ENCODE results near the gene CLTB.
A peak's percentile ranks its signal among the peaks of the same experiment; 100 is the strongest.

CLTB gene

GRCh38 chr5:176389135-176390123, 26.9 kb downstream of the CLTB start:
- DNase-seq (ENCODE audit: low read depth in 1 of 2, low spot score in 1 of 2) = no peak

GRCh38 chr5:176388444-176389134, 27.8 kb downstream of the CLTB start, which contains the start of the genes HIGD2A and NOP16:
HIGD2A (plus strand) TSS chr5:176388751; CDS start chr5:176388820, 69 bp downstream.
NOP16 (minus strand) TSS chr5:176388598; CDS start chr5:176388539, 59 bp downstream.
- TF ChIP-seq JUND (IDR thresholded peaks at IDR 0.05; ENCODE audit: low read depth) = no peak
- peak; percentile 98 to 99 for DNase-seq (ENCODE audit: low read depth in 1 of 2, low spot score in 1 of 2)
- in situ Hi-C loops (cut with HindIII; ENCODE audit: low pct_unique_long_range_greater_than_20kb, low sequenced_read_pairs) = no loop called here

More at GRCh38 chr5:176389135-176390123, 26.9 kb downstream of the CLTB start:
- in situ Hi-C loops (cut with HindIII; ENCODE audit: low pct_unique_long_range_greater_than_20kb, low sequenced_read_pairs) = no loop called here
- no peak for TF ChIP-seq JUND (IDR thresholded peaks at IDR 0.05; ENCODE audit: low read depth)

- DNase-seq (ENCODE audit: low read depth in 1 of 2, low spot score in 1 of 2) = peak in 1 of 2 experiments; percentile 23
- in situ Hi-C loops (cut with HindIII; ENCODE audit: low pct_unique_long_range_greater_than_20kb, low sequenced_read_pairs) = no loop called here
- no peak for TF ChIP-seq JUND (IDR thresholded peaks at IDR 0.05; ENCODE audit: low read depth)
Observed at GRCh38 chr5:176388003-176388443, 28.3 kb downstream of the CLTB start.

DNA sequence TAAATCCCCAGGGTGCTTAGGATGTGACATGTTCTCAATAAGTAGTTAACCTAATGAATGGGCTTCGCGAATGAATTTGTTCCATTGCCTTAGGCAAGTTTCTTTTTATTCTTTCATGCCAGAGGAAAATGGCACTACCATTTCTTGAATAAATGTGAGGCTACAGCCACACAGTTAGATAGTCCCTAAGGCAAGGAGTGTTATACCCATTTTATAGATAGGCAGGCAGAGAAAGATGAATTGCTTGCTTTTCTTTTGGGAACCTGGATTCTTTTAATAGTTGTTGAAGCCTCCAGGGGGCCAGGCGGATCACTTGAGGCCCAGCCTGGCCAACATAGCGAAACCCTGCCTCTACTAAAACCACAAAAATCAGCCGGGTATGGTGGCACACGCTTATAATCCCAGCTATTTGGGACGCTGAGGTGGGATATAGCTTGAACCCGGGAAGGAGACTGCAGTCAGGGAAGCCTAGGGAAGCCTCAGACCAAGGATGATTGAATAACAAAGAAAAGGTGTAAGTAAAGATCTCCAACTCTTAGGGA, 28.9 kb downstream of the CLTB start:
- in situ Hi-C loops (cut with HindIII; ENCODE audit: low pct_unique_long_range_greater_than_20kb, low sequenced_read_pairs) = no loop called here
- TF ChIP-seq JUND (IDR thresholded peaks at IDR 0.05; ENCODE audit: low read depth) = no peak
- DNase-seq (ENCODE audit: low read depth in 1 of 2, low spot score in 1 of 2) = no peak

DNA sequence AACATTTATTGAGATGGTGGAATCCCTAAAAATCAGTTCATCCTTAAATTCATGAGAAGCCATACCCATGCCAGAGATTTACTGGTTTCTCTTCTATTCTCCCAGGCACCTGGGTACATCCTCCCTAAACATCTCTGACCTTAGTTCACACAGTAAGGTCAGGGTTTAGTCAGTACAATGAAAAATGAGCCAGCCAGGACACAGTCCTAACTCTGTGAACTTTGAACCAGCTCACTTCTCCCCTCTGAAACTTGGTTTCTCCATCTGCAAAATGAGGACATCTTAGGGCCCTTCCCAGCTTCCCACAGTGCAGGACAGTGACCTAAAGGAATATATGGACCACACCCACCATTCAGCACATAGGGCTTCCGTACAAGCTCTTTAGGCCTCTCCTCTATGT, 29.8 kb downstream of the CLTB start:
- in situ Hi-C loops (cut with HindIII; ENCODE audit: low pct_unique_long_range_greater_than_20kb, low sequenced_read_pairs) = no loop called here
- no peak for DNase-seq (ENCODE audit: low read depth in 1 of 2, low spot score in 1 of 2)
- TF ChIP-seq JUND (IDR thresholded peaks at IDR 0.05; ENCODE audit: low read depth) = no peak

GRCh38 chr5:176384991-176385390, 31.3 kb downstream of the CLTB start:
- no peak for DNase-seq (ENCODE audit: low read depth in 1 of 2, low spot score in 1 of 2)
- in situ Hi-C loops (cut with HindIII; ENCODE audit: low pct_unique_long_range_greater_than_20kb, low sequenced_read_pairs) = no loop called here
- no peak for TF ChIP-seq JUND (IDR thresholded peaks at IDR 0.05; ENCODE audit: low read depth)

DNA sequence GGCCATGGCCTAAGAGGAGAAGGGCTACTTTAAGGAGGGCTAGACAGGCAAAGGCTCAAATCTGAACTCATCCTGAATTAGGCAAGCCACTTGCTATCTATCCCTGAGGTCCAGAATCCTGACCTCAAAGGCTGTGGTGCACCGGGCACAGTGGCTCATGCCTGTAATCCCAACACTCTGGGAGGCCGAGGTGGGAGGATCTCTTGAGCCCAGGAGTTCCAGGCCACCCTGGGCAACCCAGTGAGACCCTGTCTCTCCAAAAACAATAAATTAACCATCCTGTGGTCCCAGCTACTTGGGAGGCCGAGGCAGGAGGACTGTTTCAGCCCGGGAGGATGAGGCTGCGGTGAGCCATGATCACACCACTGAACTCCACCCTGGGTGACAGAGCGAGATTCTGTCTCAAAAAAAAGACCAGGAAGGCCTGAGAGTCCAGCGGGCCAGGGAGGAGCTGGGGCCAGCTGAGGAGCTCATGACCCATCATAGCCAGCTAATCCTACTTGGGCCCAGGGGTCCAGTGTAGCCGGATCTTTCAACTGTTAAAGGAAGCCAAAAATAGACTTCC, 31.9 kb downstream of the CLTB start:
- no peak for TF ChIP-seq JUND (IDR thresholded peaks at IDR 0.05; ENCODE audit: low read depth)
- no peak for DNase-seq (ENCODE audit: low read depth in 1 of 2, low spot score in 1 of 2)
- in situ Hi-C loops (cut with HindIII; ENCODE audit: low pct_unique_long_range_greater_than_20kb, low sequenced_read_pairs) = no loop called here

DNA sequence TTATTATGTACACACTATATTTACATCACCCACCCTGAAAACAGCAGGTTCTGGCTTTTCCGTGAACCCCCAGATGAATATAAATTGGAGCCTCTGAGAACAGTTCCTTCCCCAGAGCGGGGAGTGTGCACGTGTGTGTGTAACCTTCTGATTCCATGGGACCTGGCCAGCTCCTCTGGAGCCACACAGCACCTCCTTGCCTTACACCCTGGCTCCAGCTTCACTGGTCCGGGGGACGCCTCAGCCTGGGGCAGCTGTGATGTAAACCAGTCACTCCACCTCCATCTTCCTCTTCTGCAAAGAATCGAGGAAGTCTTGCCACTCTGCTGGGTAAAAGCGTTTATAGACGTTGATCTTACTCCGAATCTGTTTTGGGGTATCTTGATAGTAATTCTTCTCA, 32.4 kb downstream of the CLTB start:
- TF ChIP-seq JUND (IDR thresholded peaks at IDR 0.05; ENCODE audit: low read depth) = no peak
- DNase-seq (ENCODE audit: low read depth in 1 of 2, low spot score in 1 of 2) = no peak
- in situ Hi-C loops (cut with HindIII; ENCODE audit: low pct_unique_long_range_greater_than_20kb, low sequenced_read_pairs) = no loop called here

- TF ChIP-seq JUND (IDR thresholded peaks at IDR 0.05; ENCODE audit: low read depth) = no peak
- in situ Hi-C loops (cut with HindIII; ENCODE audit: low pct_unique_long_range_greater_than_20kb, low sequenced_read_pairs) = no loop called here
- no peak for DNase-seq (ENCODE audit: low read depth in 1 of 2, low spot score in 1 of 2)
Observed at GRCh38 chr5:176383248-176383905, 33.0 kb downstream of the CLTB start.

GRCh38 chr5:176382721-176383120, 33.6 kb downstream of the CLTB start:
- no peak for DNase-seq (ENCODE audit: low read depth in 1 of 2, low spot score in 1 of 2)
- no peak for TF ChIP-seq JUND (IDR thresholded peaks at IDR 0.05; ENCODE audit: low read depth)
- in situ Hi-C loops (cut with HindIII; ENCODE audit: low pct_unique_long_range_greater_than_20kb, low sequenced_read_pairs) = no loop called here

GRCh38 chr5:176381979-176382378, 34.4 kb downstream of the CLTB start:
- in situ Hi-C loops (cut with HindIII; ENCODE audit: low pct_unique_long_range_greater_than_20kb, low sequenced_read_pairs) = no loop called here
- no peak for TF ChIP-seq JUND (IDR thresholded peaks at IDR 0.05; ENCODE audit: low read depth)

GRCh38 chr5:176381423-176381822, 34.9 kb downstream of the CLTB start:
- in situ Hi-C loops (cut with HindIII; ENCODE audit: low pct_unique_long_range_greater_than_20kb, low sequenced_read_pairs) = no loop called here
- TF ChIP-seq JUND (IDR thresholded peaks at IDR 0.05; ENCODE audit: low read depth) = no peak
- no peak for DNase-seq (ENCODE audit: low read depth in 1 of 2, low spot score in 1 of 2)

More at GRCh38 chr5:176381979-176382378, 34.4 kb downstream of the CLTB start:
- DNase-seq (ENCODE audit: low read depth in 1 of 2, low spot score in 1 of 2) = no peak
